ENCODE results near the gene COG4. TPM values are rescaled to one million over a fixed set of nuclear protein-coding genes. Genes with fewer than 3 reads are reported as not detected.
"Not testable (repeated sequence)": the region's sequence is repeated elsewhere in the genome, so short reads cannot be mapped to it uniquely, and the experiment has no call there.

The COG4 gene
- 47.4 and 48.2 TPM in 2 replicates for total RNA-seq

- DNase-seq (ENCODE audit: extremely low read depth, low read depth, low spot score) = no peak
Measured at GRCh38 chr16:70523076-70523742, at the start of gene COG4. TSS of gene COG4 (minus strand) at chr16:70523554. CDS start at chr16:70523543, 11 bp downstream.

- DNase-seq (ENCODE audit: extremely low read depth, low read depth, low spot score) = no peak
Measured at GRCh38 chr16:70572926-70573270, 49.5 kb upstream of the COG4 start.

- DNase-seq (ENCODE audit: extremely low read depth, low read depth, low spot score) = no peak
Measured at GRCh38 chr16:70572050-70572925, 48.9 kb upstream of the COG4 start.

- no peak for DNase-seq (ENCODE audit: extremely low read depth, low read depth, low spot score)
Measured at GRCh38 chr16:70571623-70572022, 48.3 kb upstream of the COG4 start.

GRCh38 chr16:70570967-70571570 is 47.7 kb upstream of the COG4 start:
- DNase-seq (ENCODE audit: extremely low read depth, low read depth, low spot score) = no peak

- DNase-seq (ENCODE audit: extremely low read depth, low read depth, low spot score) = no peak
Measured at GRCh38 chr16:70569752-70570151, 46.4 kb upstream of the COG4 start.

GRCh38 chr16:70568601-70569237 is 45.4 kb upstream of the COG4 start:
- DNase-seq (ENCODE audit: extremely low read depth, low read depth, low spot score) = no peak

- DNase-seq (ENCODE audit: extremely low read depth, low read depth, low spot score) = no peak
Measured at GRCh38 chr16:70565053-70565452, 41.7 kb upstream of the COG4 start.

- DNase-seq (ENCODE audit: extremely low read depth, low read depth, low spot score) = no peak
Measured at GRCh38 chr16:70563636-70564035, 40.3 kb upstream of the COG4 start.

GRCh38 chr16:70561623-70562022 is 38.3 kb upstream of the COG4 start:
- DNase-seq (ENCODE audit: extremely low read depth, low read depth, low spot score) = no peak

GRCh38 chr16:70556063-70556462 is 32.7 kb upstream of the COG4 start:
- DNase-seq (ENCODE audit: extremely low read depth, low read depth, low spot score) = no peak

GRCh38 chr16:70553645-70554044 is 30.3 kb upstream of the COG4 start:
- DNase-seq (ENCODE audit: extremely low read depth, low read depth, low spot score) = no peak

- DNase-seq (ENCODE audit: extremely low read depth, low read depth, low spot score) = no peak
Measured at GRCh38 chr16:70552675-70553074, 29.3 kb upstream of the COG4 start.

GRCh38 chr16:70551788-70552187 is 28.4 kb upstream of the COG4 start:
- no peak for DNase-seq (ENCODE audit: extremely low read depth, low read depth, low spot score)

GRCh38 chr16:70550082-70550481 is 26.7 kb upstream of the COG4 start:
- no peak for DNase-seq (ENCODE audit: extremely low read depth, low read depth, low spot score)

- no peak for DNase-seq (ENCODE audit: extremely low read depth, low read depth, low spot score)
Measured at GRCh38 chr16:70548936-70549335, 25.6 kb upstream of the COG4 start.

GRCh38 chr16:70544548-70544947 is 21.2 kb upstream of the COG4 start:
- DNase-seq (ENCODE audit: extremely low read depth, low read depth, low spot score) = no peak

- no peak for DNase-seq (ENCODE audit: extremely low read depth, low read depth, low spot score)
Measured at GRCh38 chr16:70540994-70541393, 17.6 kb upstream of the COG4 start.

- DNase-seq (ENCODE audit: extremely low read depth, low read depth, low spot score) = no peak
Measured at GRCh38 chr16:70534971-70535370, 11.6 kb upstream of the COG4 start.

- DNase-seq (ENCODE audit: extremely low read depth, low read depth, low spot score) = not testable (repeated sequence)
Measured at GRCh38 chr16:70529954-70530353, 6.6 kb upstream of the COG4 start.

GRCh38 chr16:70529051-70529777 is 5.9 kb upstream of the COG4 start:
- DNase-seq (ENCODE audit: extremely low read depth, low read depth, low spot score) = no peak
